Body of pancreas (tissue), 4 donors: ENCODE data around the gene RAMP1. TPM values are rescaled to one million over a fixed set of nuclear protein-coding genes. Genes with fewer than 3 reads are reported as not detected.

Experiments used
- ATAC-seq: fragments of 150-250 bp; one replicate; pipeline ENCODE4 v1.9.1; 2016
- DNase-seq, 4 donors: peaks; one replicate each; pipeline ENCODE4 v3.0.0-alpha.2; 2019
- H3K27ac ChIP-seq, 4 donors: fragments of 200-600 bp; sonication (generic); 1 replicate in 3 of 4; 2 replicates in 1 of 4; pipeline versions ENCODE4 v1.5.1 to v1.6.1; 2016 to 2019; ENCODE audit warnings: mild to moderate bottlenecking in 1 of 4, mixed read lengths in 1 of 4, moderate library complexity in 1 of 4
- H3K27me3 ChIP-seq, 2 donors: fragments of 200-600 bp; sonication (generic); one replicate each; pipeline ENCODE4 v1.6.0; 2016; ENCODE audit warnings: mild to moderate bottlenecking in 1 of 2
- H3K36me3 ChIP-seq, 2 donors: fragments of 200-600 bp; sonication (generic); replicated peaks in 1 of 2; 2 replicates each; pipeline ENCODE4 v1.5.1; 2016; ENCODE audit warnings: low read depth in 2 of 2; ENCODE audit not compliant: insufficient read depth in 1 of 2
- H3K4me1 ChIP-seq: fragments of 200-600 bp; sonication (generic); one replicate; pipeline ENCODE4 v1.6.0; 2016
- H3K4me3 ChIP-seq, 2 donors: fragments of 200-600 bp; sonication (generic); 1 replicate in 1 of 2; 2 replicates in 1 of 2; pipeline ENCODE4 v1.5.1; 2016 to 2019
- H3K9me3 ChIP-seq, 3 donors: fragments of 200-600 bp; sonication (generic); 1 replicate in 2 of 3; 2 replicates in 1 of 3; pipeline ENCODE4 v1.5.1; 2016
- CTCF ChIP-seq, 7 experiments: fragments of 450-650 bp in 4 of 7; fragments of 200-600 bp in 3 of 7; sonication (generic) in 3 of 7; IDR thresholded peaks; one replicate each; pipeline ENCODE4 v1.5.1; 2016 to 2019; ENCODE audit warnings: antibody characterized with exemption in 7 of 7
- POLR2A ChIP-seq, 3 donors: fragments of 450-650 bp; IDR thresholded peaks; one replicate each; pipeline ENCODE4 v1.6.1; 2016; ENCODE audit warnings: antibody characterized with exemption in 3 of 3, mild to moderate bottlenecking in 2 of 3
- WGBS, 2 donors: methylation state at CpG; one replicate each; pipeline ENCODE4 v1.1.5; 2017; 5-methylcytosine and 5-hydroxymethylcytosine counted together
- intact Hi-C: fragments of 100-400 bp; cut with DNase I; formaldehyde crosslinking; loops from one replicate; pipeline ENCODE4 v1.15.1; 2023
- total RNA-seq, 2 donors: library from RNA; depleted of rRNA; stranded (reverse); fragments of >200 nt; gene quantifications; one replicate each; pipeline ENCODE4 v1.1.0, GENCODE V29; 2016

Gene RAMP1
- total RNA-seq, 2 donors from 2014 or later, result 74.2 to 85.4 TPM

GRCh38 chr2:237911363-237912017 lies 52.1 kb downstream of the RAMP1 start:
- DNase-seq, result no peak

GRCh38 chr2:237912271-237913192 lies 53.1 kb downstream of the RAMP1 start:
- H3K36me3 ChIP-seq, result no peaks in the 10 kb centered on the region
- WGBS, 2 donors, result 89 to 93% methylated on average over 18 to 27 of the region's 28 CpGs
- intact Hi-C loops, result no loop called here
- H3K4me1 ChIP-seq, result no peaks in the 10 kb centered on the region
- no peaks in the 10 kb centered on the region for H3K27me3 ChIP-seq
- no peak for ATAC-seq
- H3K4me3 ChIP-seq, result no peak overlapping the region
- TF ChIP-seq POLR2A (IDR thresholded peaks at IDR 0.05) (no peak), CTCF (IDR thresholded peaks at IDR 0.05) (no peak)
- no peak overlapping the region for H3K27ac ChIP-seq
- H3K9me3 ChIP-seq, result no peaks in the 10 kb centered on the region
- DNase-seq, result no peak

More at GRCh38 chr2:237911363-237912017, 52.1 kb downstream of the RAMP1 start:
- no peak for ATAC-seq
- 86% methylated on average over 27 of the region's 28 CpGs; no CpG with 5 or more reads in 1 of the 2 donors for WGBS, 2 donors
- no peak for TF ChIP-seq POLR2A (IDR thresholded peaks at IDR 0.05)
- TF ChIP-seq CTCF (IDR thresholded peaks at IDR 0.05), result no peak
- Histone ChIP-seq H3K36me3 (no peaks in the 10 kb centered on the region), H3K4me3 (no peak overlapping the region), H3K27me3 (no peaks in the 10 kb centered on the region), H3K4me1 (no peaks in the 10 kb centered on the region), H3K27ac (no peak overlapping the region), H3K9me3 (no peaks in the 10 kb centered on the region)
- intact Hi-C loops, result no loop called here

- no peaks in the 10 kb centered on the region for H3K4me1 ChIP-seq
- DNase-seq (no peak), ATAC-seq (no peak)
- TF ChIP-seq CTCF (IDR thresholded peaks at IDR 0.05), result no peak
- TF ChIP-seq POLR2A (IDR thresholded peaks at IDR 0.05), result no peak
- 88 to 95% methylated on average over 10 to 22 of the region's 26 CpGs for WGBS, 2 donors
- H3K4me3 ChIP-seq, result no peak overlapping the region
- intact Hi-C loops, result no loop called here
- H3K27me3 ChIP-seq, result no peaks in the 10 kb centered on the region
- H3K36me3 ChIP-seq, result no peaks in the 10 kb centered on the region
- H3K27ac ChIP-seq, result no peak overlapping the region
- no peaks in the 10 kb centered on the region for H3K9me3 ChIP-seq
Observed at GRCh38 chr2:237913193-237913917, 53.9 kb downstream of the RAMP1 start.

GRCh38 chr2:237915576-237915975 lies 56.2 kb downstream of the RAMP1 start:
- H3K27me3 ChIP-seq, result no peaks in the 10 kb centered on the region
- no peak for TF ChIP-seq CTCF (IDR thresholded peaks at IDR 0.05)
- TF ChIP-seq POLR2A (IDR thresholded peaks at IDR 0.05), result no peak
- H3K36me3 ChIP-seq, result no peaks in the 10 kb centered on the region
- no peak overlapping the region for H3K27ac ChIP-seq
- H3K4me1 ChIP-seq, result no peaks in the 10 kb centered on the region
- no peak for ATAC-seq
- DNase-seq, result no peak
- H3K4me3 ChIP-seq, result no peak overlapping the region
- H3K9me3 ChIP-seq, result no peaks in the 10 kb centered on the region
- intact Hi-C loops, result no loop called here
- 82 to 92% methylated on average over 8 of the region's 10 CpGs for WGBS, 2 donors
